HG03097 (cell line): ENCODE data around the gene RHD.
"Not testable (repeated sequence)": the region's sequence is repeated elsewhere in the genome, so short reads cannot be mapped to it uniquely, and the experiment has no call there.

Experiments
- ATAC-seq: cut with Tn5 transposase; IDR thresholded peaks from one replicate; pipeline ENCODE4 v1.9.1; 2021; ENCODE audit not compliant: unreplicated experiment, low FRiP score

Gene RHD

DNA sequence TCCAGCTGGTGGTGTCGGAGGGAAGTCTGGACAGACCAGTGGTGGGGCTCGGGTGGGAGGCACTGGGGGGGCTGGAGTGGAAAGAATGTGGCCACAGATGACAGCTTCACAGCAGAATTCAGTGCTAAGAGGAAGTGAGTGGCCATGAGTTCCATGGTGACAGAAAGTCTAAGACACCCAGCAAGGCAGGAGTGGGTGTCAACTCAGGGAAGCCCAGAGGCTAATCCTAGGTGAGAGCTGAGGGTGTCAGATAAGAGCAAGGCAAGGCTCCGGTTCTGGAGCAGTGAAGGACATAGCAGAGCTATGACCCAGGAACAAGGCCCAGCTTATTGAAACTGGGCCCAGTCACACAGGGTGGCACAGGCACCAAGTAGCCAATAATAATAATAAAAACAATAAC lies 30.0 kb downstream of the RHD start:
- ATAC-seq = not testable (repeated sequence)

DNA sequence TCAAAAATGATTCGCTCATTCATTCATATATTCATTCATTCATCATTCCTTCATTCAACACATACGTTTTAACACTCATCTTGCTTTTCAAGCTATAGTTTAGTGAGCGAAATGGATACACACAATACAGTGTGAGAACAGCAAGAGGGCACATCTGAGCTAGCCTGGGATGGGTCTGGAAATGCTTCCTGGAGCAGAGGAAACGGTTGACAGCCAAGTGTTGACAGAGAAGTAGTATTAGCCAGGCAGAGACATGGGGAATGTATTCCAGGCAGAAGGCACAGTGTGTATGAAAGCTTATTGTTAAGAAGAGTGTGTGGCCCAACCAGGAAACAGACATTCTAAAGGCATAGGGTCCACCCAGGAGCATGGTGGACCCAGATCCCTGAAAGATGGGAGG lies 32.6 kb downstream of the RHD start:
- ATAC-seq = not testable (repeated sequence)

DNA sequence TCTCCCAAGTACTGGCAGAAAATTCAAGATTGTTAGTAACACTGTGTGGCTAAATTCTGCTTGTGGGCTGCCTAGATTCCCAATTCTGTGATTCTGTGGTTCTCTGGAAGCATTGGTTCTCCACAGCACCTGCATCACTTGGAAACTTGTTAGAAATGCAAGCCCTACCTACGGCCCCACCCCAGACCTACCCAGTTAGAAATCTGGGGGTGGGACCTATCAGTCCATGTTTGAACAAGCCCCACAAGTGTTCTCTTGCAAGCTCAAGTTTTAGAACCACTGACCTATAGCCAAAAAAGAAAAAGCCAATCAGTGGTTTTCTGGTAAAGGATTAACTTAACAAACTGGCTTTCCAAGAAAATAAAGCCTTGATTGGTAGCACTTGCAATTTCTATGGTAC lies 35.9 kb downstream of the RHD start:
- ATAC-seq = not testable (repeated sequence)

DNA sequence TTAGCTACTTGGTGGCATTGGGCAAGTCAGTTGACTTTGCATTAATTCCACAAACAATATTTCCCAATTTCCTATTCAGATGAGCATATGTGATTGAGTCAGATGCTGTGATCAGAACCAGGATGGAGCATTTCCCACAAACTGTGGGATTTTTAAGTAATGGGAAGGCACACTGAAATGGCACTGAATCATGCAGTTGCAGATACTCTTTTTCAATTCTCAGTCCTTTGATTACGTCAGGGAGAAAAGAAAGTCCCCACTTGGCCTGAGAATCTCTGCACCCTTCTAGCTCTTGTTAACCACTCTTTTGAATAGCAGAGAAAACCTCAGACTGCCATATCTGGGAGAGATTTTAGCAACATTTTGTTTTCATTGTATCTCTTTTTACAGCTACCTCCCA lies 36.8 kb downstream of the RHD start:
- not testable (repeated sequence) for ATAC-seq

DNA sequence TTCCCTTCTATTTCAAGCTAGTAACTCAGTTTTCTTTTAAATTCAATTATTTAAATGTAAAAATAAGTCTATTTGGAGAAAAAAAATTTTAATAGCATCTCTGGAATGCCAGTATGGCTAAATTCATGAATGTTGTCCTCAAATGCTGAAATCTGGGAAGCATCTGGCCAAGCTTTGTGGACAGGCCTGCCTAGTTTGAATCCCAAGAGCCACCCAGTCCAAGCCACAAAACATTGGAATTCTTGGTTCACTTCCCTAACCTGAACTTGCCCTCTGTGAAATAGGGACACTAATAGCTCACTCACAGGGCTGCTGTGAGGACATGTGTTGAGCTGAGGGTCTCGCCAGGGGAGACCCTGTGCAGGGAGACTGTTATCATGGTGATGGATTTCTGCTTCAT lies 37.2 kb downstream of the RHD start:
- not testable (repeated sequence) for ATAC-seq

DNA sequence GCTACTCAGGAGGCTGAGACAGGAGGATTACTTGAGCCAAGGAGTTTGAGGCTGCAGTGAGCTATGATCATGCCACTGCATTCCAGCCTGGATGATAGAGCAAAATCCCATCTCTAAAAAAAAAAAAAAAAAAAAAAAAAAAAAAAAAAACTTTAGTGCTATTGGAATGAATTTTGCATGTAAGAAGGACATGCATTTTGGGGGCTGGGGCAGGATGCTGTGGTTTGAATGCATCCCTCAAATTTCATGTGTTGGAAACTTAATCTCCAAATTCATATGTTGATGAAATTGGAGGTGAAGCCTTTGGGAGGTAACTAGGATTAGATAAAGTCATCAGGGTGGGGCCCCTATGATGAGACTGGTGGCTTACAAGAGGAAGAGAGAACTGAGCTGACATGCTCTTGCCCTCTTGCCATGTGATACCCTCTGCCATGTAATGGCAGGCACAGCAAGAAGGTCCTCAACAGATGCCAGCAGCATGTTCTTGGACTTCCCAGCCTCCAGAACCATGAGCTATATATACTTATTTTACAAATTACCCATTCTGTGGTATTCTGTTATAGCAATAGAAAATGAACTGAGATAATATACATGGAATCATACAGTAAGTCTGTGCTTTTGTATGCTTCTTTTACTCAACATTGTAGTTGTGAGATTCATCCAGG lies 40.6 kb downstream of the RHD start:
- not testable (repeated sequence) for ATAC-seq

DNA sequence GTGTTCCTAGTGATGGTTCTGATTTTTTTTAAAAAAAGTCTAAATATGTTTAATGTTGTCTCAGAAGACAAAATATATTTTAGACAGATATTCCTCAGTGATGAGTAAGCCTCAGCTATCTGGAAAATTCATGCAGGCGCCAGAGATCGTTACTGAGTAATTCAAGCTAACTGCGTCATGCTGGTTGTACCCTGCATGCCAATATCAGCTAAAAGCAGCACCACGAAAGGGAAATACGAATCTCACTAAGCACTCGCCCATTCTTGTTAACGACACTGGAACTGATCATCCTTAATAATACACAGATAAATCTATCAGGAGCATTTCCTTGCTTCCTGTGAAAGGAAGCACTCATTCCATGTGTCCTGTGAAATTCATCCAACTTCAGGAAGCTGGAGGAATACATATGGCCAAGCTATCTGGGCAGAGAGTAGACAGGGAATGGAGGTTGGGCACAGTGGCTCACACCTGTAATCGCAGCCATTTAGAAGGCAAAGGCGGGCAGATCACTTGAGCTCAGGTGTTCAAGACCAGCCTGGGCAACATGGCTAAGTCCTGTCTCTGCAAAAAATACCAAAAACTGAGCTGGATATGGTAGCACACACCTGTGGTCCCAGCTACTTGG lies 48.1 kb downstream of the RHD start:
- ATAC-seq = not testable (repeated sequence)

DNA sequence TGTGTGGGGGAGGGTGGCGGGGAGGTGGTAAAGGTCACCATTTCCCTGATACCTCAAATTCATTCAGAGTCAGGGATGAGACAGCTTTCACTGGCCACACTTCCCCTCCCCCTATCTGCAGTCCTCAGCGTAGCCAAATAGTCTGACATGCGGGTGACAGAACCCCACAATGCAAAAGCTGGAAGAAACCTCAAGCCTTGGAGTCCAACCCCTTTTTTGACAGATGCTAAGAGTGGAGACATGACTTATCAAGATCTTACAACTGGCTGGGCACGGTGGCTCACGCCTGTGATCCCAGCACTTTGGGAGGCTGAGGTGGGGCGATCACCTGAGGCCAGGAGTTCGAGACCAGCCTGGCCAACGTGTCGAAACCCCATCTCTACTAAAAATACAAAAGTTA lies 49.8 kb downstream of the RHD start:
- ATAC-seq = not testable (repeated sequence)

DNA sequence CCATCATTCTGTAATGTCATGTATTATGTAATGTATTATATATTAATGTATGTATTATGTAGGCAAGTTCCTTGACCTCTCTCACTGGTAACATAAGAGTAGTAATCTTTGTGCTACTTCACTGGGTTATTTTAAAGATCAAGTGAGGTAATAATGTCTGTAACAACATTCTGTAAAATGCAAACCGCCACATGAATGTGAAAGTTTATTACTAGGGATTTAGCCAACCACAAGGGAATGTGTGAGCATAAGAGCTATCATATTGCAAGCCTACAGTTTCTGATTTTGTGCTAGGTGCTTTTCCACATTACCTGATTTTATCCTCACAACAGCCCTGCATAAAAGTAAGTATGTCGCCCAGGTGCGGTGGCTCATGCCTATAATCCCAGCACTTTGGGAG lies 52.1 kb downstream of the RHD start:
- not testable (repeated sequence) for ATAC-seq

DNA sequence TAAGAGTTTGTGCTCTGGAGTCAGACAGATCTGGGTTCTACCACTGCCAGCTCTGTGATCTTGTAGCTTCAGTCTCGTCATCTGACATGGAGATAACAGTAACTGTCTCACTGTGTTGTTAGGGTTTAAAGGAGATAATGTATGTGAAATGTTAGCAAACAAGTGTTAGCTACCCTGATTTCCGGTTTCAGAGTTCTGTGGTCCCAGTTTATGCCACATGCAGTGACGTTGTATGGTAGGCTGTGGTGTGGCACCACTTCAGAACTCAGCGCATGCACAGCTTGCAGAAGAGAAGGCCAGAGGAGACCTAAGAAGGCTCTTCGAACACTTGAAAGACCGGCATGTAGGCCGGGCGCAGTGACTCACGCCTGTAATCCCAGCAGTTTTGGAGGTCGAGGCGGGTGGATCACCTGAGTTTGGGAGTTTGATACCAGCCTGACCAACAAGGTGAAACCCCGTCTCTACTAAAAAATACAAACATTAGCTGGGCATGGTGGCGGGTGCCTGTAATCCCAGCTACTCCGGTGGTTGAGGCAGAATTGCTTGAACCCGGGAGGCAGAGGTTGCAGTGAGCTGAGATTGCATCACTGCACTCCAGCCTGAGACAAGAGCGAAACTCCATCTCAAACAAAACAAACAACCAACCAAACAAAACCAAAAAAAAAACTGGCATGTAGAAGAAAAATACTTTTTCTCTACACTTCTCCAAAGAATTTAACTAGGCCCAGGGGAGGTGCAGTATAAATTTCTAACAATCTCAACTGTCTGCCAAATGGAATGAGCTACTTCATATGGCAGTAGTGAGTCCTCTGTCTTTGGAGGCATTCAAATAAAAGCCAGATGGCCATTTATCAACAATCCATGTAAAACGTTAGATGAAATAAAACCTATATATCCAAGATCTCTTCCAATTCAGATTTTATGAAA lies 55.8 kb downstream of the RHD start:
- not testable (repeated sequence) for ATAC-seq

DNA sequence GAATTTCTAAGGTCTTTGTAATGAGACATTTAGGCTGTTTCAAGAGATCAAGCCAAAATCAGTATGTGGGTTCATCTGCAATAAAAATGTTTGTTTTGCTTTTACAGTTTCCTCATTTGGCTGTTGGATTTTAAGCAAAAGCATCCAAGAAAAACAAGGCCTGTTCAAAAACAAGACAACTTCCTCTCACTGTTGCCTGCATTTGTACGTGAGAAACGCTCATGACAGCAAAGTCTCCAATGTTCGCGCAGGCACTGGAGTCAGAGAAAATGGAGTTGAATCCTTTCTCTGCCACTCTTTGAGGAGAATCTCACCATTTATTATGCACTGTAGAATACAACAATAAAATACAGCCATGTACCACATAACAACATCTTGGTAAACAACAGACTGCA lies 56.5 kb downstream of the RHD start:
- not testable (repeated sequence) for ATAC-seq

DNA sequence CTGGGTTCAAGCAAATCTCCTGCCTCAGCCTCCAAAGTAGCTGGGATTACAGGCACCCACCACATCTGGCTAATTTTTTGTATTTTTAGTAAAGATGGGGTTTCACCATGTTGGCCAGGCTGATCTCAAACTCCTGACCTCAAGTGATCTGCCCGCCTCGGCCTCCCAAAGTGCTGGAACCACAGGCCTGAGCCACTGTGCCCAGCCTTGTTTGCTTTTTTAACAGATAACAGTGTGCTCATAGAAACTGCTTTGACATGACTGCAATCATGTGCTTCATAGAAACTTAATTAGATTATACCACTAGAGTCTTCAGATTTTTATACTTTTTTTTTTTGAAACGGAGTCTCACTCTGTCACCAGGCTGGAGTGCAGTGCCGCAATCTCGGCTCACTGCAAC lies 57.0 kb downstream of the RHD start:
- not testable (repeated sequence) for ATAC-seq

DNA sequence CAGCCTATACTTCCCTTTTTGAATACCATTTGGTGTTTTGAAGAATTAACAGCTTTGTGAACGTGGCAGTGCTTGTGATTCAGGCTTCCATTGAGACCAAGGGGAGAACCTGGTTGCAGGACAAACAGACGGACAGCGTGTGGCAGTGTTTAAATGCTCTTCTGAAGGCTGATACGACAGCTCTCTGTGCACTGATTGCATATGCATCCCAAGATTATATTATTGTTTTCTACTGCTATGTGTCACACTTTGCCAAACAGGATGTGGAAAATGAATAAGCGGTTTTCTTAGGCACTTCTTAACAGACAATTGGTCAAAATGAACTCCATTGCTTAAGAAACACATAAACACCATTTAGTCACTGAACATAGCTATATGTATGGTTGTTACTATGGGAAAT lies 57.6 kb downstream of the RHD start:
- not testable (repeated sequence) for ATAC-seq

DNA sequence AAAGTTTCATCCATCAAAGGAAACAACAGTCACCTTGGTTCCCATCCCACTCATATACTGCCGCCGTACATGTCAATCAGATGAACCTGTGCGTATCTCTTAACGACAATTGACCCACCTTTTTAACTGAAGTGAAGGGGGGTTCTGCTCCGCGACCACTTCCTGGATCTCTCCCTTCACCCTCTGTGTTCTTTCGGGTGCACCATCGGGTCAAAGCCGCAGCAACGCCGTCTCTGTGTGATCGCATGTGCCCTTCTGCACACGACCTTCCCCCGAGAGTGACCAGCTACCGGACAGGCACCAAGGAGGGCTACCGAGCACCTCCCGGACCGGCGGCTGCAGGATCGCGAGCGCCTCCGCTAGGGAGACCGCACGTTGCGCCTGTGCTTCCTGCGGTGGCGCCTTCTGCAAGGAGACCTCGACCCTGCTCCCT lies 64.6 kb downstream of the RHD start:
- peak; percentile 29 for ATAC-seq

DNA sequence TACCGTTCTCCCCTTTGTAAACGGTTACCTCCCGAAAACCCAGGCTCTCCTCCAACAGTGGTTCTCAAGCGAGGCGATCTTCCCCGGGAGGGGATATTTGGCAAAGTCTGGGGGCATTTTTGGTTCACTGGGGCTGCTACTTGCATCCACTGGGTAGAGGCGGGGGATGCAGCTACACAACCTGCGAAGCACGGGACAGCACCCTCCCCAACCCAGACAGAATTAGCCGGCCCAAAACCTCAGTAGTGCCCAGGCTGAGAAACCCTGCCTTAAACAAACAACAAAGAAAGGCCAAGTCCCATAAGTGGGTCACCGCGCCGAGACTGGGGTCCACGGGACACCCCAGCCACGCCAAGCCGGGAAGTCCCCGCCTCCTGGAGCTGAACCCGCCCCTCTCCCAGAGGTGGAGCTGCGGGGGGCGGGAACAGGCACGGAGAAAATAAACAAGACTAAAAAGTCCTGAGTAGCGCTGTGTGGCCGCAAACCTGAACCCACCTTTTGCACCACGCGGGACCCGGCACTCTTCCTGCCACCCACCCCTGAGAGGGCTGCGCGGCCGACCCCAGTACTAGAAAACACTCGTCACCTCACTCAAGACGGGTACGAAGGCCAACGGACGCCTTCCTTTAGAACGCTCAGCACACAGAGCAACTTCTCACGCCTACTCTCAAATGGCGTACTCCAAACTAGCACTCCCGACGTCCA lies 65.3 kb downstream of the RHD start:
- peak; percentile 36 for ATAC-seq

DNA sequence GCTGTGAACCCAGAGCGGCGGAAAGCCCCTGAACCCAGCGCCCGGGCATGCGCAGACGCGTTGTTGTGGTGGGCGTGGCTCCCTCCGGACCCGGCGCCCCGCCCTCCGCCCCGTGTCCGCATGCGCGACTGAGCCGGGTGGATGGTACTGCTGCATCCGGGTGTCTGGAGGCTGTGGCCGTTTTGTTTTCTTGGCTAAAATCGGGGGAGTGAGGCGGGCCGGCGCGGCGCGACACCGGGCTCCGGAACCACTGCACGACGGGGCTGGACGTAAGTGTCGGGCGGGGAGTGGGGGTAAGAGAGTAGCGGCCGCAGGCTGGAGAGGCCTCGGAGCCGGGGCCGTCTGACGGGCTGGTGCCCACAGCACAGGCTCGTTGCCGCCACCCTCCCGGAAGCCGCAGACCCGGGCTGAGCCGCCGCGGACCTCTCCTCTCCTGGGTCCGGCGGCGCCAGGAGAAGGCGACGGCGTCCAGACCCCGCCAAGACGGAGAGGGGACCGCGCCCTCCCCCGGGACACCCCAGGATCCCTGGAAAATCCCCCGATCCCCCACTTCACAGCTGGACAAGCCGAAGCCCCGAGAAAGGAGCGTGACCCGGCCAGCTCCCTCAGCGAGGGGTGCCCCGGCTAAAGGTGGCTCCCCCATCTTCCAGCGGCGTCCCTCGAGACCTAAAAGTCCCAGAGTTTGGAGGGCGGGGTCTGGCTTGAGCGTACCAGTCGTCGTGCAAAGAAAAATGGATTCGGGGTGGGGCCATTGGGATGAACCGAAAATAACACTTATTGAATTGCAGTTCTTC lies 66.1 kb downstream of the RHD start, which contains the start of gene TMEM50A:
TMEM50A (plus strand) TSS at position 147 of the 794 bp plus-strand sequence. CDS start 2,153 bp downstream, outside the sequence.
- peak; percentile 62 for ATAC-seq

DNA sequence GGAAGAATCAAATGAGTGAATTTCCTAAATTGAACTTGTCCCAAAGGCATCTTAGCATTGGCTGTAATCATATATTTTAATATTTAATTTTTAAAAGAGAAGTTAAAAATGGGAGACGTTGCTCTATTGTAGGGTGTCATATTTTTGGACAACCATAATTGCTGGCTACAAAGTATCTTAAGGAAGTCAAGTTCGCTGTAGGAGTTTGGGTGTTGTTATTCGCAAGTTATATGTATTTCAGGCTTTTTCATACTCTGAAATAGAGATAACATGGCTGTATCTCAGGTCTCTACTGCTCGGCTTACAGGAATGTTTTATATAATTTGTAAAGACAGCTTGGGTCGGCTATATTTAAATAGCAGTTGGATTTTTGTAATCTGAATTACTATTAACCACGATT lies 66.7 kb downstream of the RHD start:
- no peak for ATAC-seq

DNA sequence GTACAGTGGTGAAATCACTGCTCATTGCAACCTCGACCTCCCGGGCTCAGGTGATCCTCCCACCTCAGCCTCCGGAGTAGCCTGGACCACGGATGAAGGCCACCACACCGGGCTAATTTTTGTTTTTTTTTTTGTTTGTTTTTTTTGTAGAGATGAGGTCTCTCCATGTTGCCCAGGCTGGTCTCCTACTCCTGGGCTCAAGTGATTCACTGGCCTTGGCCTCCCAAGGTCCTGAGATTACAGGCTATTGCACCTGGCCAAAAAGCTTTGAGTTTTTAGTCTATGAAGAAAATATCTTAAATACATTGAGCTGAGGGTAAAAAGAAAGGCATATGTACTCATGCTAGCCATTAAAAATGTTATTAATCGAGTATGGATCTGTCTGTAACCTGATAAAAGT lies 69.4 kb downstream of the RHD start:
- no peak for ATAC-seq

DNA sequence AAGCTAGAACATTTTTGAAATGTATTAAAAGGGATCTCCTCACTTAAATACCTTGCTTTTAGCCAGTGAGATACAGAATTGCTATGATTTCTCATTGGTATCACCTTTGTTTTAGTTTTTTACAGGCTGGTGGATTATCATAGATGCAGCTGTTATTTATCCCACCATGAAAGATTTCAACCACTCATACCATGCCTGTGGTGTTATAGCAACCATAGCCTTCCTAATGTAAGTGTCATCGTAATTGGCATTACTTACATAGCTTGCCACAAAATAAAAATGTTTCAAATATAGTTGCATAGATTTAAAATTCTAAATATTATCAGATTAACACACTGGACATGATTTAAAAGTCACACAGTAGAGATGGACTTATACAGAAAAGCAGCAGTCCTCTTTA lies 70.5 kb downstream of the RHD start:
- no peak for ATAC-seq

DNA sequence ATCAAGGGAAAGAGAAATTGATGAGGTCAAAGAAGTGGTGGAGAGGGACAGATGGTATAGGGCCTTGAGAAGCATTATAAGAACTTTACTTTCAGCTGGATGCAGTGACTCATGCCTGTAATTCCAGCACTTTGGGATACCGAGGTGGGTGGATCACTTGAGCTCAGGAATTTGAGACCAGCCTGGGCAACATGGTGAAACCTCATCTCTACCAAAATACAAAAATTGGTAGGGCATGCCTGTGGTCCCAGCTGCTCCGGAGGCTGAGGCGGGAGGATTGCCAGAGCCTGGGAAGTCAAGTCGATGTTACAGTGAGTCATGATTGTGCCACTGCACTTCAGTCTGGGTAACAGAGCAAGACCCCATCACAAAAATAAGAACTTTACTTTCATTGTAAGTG lies 71.6 kb downstream of the RHD start:
- no peak for ATAC-seq
